ENCODE data around the gene GNG12. TPM values are rescaled to one million over a fixed set of nuclear protein-coding genes. Genes with fewer than 3 reads are reported as not detected.

Gene GNG12
- total and polyA plus RNA-seq, 12 donors, result 15.3 to 121 (median 84.7) TPM

- intact Hi-C loops (cut with DNase I), result no loop called here
- H3K4me1 ChIP-seq (replicated peaks in 1 of 2), result peaks cover 7 to 33% of the 10 kb centered on the region in 2 donors
- H3K27ac ChIP-seq, result no peak overlapping the region
Observed at GRCh38 chr1:67818725-67819301, 14.5 kb downstream of the GNG12 start.

DNA sequence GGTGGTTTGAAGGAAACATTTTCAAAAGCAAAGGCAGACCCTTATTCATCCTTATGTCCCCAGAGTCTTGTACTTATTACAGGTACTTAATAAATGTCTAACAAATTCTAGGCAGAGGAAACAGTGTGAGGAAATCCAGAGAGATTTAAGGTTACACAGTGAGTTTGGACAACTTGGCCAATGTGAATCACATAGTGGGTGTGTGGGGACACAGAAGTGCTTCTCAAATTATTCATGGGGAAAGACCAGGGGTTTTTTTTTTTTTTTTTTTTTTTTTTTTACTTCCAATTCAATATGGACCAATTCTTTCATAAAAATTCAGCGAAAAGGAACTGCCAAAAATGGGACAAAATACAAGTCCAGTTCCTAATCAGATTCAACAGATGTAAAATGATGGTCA is 15.1 kb downstream of the GNG12 start:
- Histone ChIP-seq H3K9me3 (replicated peaks in 1 of 3) (no peaks in the 10 kb centered on the region), H3K27ac (no peak overlapping the region), H3K27me3 (no peaks in the 10 kb centered on the region), H3K4me3 (no peak overlapping the region), H3K36me3 (replicated peaks in 1 of 2) (no peaks in the 10 kb centered on the region), H3K4me1 (replicated peaks in 1 of 2) (peaks cover 9 to 33% of the 10 kb centered on the region in 2 donors)
- DNase-seq, result no peak
- 93 to 97% (median 95%) methylated on average over 1 of the region's 1 CpG for WGBS, 4 donors
- TF ChIP-seq, protein P1, sequence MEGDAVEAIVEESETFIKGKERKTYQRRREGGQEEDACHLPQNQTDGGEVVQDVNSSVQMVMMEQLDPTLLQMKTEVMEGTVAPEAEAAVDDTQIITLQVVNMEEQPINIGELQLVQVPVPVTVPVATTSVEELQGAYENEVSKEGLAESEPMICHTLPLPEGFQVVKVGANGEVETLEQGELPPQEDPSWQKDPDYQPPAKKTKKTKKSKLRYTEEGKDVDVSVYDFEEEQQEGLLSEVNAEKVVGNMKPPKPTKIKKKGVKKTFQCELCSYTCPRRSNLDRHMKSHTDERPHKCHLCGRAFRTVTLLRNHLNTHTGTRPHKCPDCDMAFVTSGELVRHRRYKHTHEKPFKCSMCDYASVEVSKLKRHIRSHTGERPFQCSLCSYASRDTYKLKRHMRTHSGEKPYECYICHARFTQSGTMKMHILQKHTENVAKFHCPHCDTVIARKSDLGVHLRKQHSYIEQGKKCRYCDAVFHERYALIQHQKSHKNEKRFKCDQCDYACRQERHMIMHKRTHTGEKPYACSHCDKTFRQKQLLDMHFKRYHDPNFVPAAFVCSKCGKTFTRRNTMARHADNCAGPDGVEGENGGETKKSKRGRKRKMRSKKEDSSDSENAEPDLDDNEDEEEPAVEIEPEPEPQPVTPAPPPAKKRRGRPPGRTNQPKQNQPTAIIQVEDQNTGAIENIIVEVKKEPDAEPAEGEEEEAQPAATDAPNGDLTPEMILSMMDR (IDR thresholded peaks at IDR 0.05), result no peak
- TF ChIP-seq POLR2A (IDR thresholded peaks at IDR 0.05), result no peak
- intact Hi-C loops (cut with DNase I), result no loop called here

More at GRCh38 chr1:67818725-67819301, 14.5 kb downstream of the GNG12 start:
- Histone ChIP-seq H3K36me3 (replicated peaks in 1 of 2) (no peaks in the 10 kb centered on the region), H3K9me3 (replicated peaks in 1 of 3) (no peaks in the 10 kb centered on the region), H3K4me3 (no peak overlapping the region), H3K27me3 (no peaks in the 10 kb centered on the region)
- no peak for DNase-seq
- TF ChIP-seq POLR2A (IDR thresholded peaks at IDR 0.05), result no peak
- TF ChIP-seq, protein P1 (IDR thresholded peaks at IDR 0.05), result no peak
- 91 to 95% (median 94%) methylated on average over 8 of the region's 8 CpGs for WGBS, 4 donors

DNA sequence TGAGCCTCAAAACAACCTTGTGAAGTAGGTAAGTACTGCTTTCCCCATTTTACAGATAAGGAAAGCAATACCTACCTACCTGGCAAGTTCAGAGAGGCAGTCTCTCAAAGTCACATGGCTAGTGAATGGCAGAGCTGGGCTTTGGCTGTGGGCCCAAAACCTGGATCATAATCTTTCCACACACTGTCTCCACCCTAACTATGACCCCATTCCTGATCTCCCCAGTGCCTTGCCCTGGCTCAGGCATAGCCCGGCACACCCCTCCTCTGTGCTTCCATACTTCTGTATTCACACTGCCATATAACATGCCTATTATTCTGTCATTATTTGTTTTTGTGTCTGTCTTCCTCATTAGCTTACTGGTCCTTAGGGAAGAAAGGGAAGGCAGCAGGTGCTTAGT is 15.9 kb downstream of the GNG12 start:
- intact Hi-C loops (cut with DNase I), result no loop called here
- no peak for TF ChIP-seq POLR2A (IDR thresholded peaks at IDR 0.05)
- H3K27me3 ChIP-seq, result no peaks in the 10 kb centered on the region
- WGBS, 4 donors, result 90 to 100% (median 97%) methylated on average over 1 of the region's 1 CpG
- H3K4me1 ChIP-seq (replicated peaks in 1 of 2), result peaks cover 10 to 35% of the 10 kb centered on the region in 2 donors
- DNase-seq, result no peak
- H3K36me3 ChIP-seq (replicated peaks in 1 of 2), result no peaks in the 10 kb centered on the region
- H3K27ac ChIP-seq, result no peak overlapping the region
- H3K9me3 ChIP-seq (replicated peaks in 1 of 3), result no peaks in the 10 kb centered on the region
- H3K4me3 ChIP-seq, result no peak overlapping the region

- H3K4me1 ChIP-seq (replicated peaks in 1 of 2), result peaks cover 14 to 39% of the 10 kb centered on the region in 2 donors
- H3K27me3 ChIP-seq, result no peaks in the 10 kb centered on the region
- no peak overlapping the region for H3K4me3 ChIP-seq
- intact Hi-C loops (cut with DNase I), result no loop called here
- no peak overlapping the region for H3K27ac ChIP-seq
- H3K36me3 ChIP-seq (replicated peaks in 1 of 2), result no peaks in the 10 kb centered on the region
- 89 to 100% (median 92%) methylated on average over 3 to 6 of the region's 6 CpGs for WGBS, 4 donors
- no peak for DNase-seq
- no peak for TF ChIP-seq POLR2A (IDR thresholded peaks at IDR 0.05)
- TF ChIP-seq, protein P1 (IDR thresholded peaks at IDR 0.05), result no peak
- H3K9me3 ChIP-seq (replicated peaks in 1 of 3), result no peaks in the 10 kb centered on the region
Observed at GRCh38 chr1:67816506-67816905, 16.8 kb downstream of the GNG12 start.

- Histone ChIP-seq H3K9me3 (replicated peaks in 1 of 3) (no peaks in the 10 kb centered on the region), H3K36me3 (replicated peaks in 1 of 2) (no peaks in the 10 kb centered on the region), H3K27ac (no peak overlapping the region), H3K4me3 (no peak overlapping the region), H3K27me3 (no peaks in the 10 kb centered on the region), H3K4me1 (replicated peaks in 1 of 2) (peaks cover 11 to 35% of the 10 kb centered on the region in 2 donors)
- intact Hi-C loops (cut with DNase I), result no loop called here
- TF ChIP-seq, protein P1 (IDR thresholded peaks at IDR 0.05), result no peak
- 93 to 96% (median 95%) methylated on average over 7 of the region's 7 CpGs for whole genome bisulfite sequencing, 4 donors
- DNase-seq, result no peak
Observed at GRCh38 chr1:67816095-67816475, 17.2 kb downstream of the GNG12 start.

Measured in adrenal gland (tissue), 12 donors.